TTC549 (cell line): Measurements from ENCODE around the gene TMEM126B.
"Not testable (repeated sequence)": the region's sequence is repeated elsewhere in the genome, so short reads cannot be mapped to it uniquely, and the experiment has no call there.

Experiments used
- FAIRE-seq: peaks from 2 replicates; lab custom pipeline; 2012; peaks lifted over from hg19 to GRCh38; lab: Jason Lieb, UNC

TMEM126B gene

GRCh38 chr11:85647604-85648299 is 19.4 kb downstream of the TMEM126B start, which contains the start of gene TMEM126A:
TMEM126A (plus strand) TSS chr11:85647967; CDS start chr11:85650256, 2,289 bp downstream.
- no peak for FAIRE-seq

- no peak for FAIRE-seq
Observed at GRCh38 chr11:85651118-85651517, 22.7 kb downstream of the TMEM126B start.

- no peak for FAIRE-seq
Observed at GRCh38 chr11:85652786-85653447, 24.5 kb downstream of the TMEM126B start.

- FAIRE-seq = not testable (repeated sequence)
Observed at GRCh38 chr11:85654343-85654742, 25.9 kb downstream of the TMEM126B start.

- FAIRE-seq = no peak
Observed at GRCh38 chr11:85656777-85657176, 28.4 kb downstream of the TMEM126B start.

GRCh38 chr11:85658180-85658579 is 29.8 kb downstream of the TMEM126B start:
- FAIRE-seq = no peak

- no peak for FAIRE-seq
Observed at GRCh38 chr11:85661972-85662664, 33.7 kb downstream of the TMEM126B start.

GRCh38 chr11:85663080-85663752 is 34.8 kb downstream of the TMEM126B start:
- FAIRE-seq = no peak

- no peak for FAIRE-seq
Observed at GRCh38 chr11:85663753-85664614, 35.6 kb downstream of the TMEM126B start.

GRCh38 chr11:85664615-85665481 is 36.5 kb downstream of the TMEM126B start, which contains the start of gene CREBZF:
CREBZF (minus strand) TSS chr11:85665129; CDS start chr11:85664875, 254 bp downstream.
- peak; percentile 56 for FAIRE-seq

- FAIRE-seq = no peak
Observed at GRCh38 chr11:85665733-85666132, 37.3 kb downstream of the TMEM126B start.

- no peak for FAIRE-seq
Observed at GRCh38 chr11:85666687-85667086, 38.3 kb downstream of the TMEM126B start.

GRCh38 chr11:85668157-85668556 is 39.8 kb downstream of the TMEM126B start:
- no peak for FAIRE-seq

- not testable (repeated sequence) for FAIRE-seq
Observed at GRCh38 chr11:85670949-85671663, 42.7 kb downstream of the TMEM126B start.

GRCh38 chr11:85672105-85672902 is 43.9 kb downstream of the TMEM126B start:
- FAIRE-seq = no peak

- no peak for FAIRE-seq
Observed at GRCh38 chr11:85673393-85673792, 45.0 kb downstream of the TMEM126B start.

GRCh38 chr11:85679576-85679975 is 51.2 kb downstream of the TMEM126B start:
- FAIRE-seq = no peak

- FAIRE-seq = no peak
Observed at GRCh38 chr11:85680897-85681296, 52.5 kb downstream of the TMEM126B start.
